ENCODE data around the gene FAU.
"Not testable (repeated sequence)": the region's sequence is repeated elsewhere in the genome, so short reads cannot be mapped to it uniquely, and the experiment has no call there.

The FAU gene

DNA sequence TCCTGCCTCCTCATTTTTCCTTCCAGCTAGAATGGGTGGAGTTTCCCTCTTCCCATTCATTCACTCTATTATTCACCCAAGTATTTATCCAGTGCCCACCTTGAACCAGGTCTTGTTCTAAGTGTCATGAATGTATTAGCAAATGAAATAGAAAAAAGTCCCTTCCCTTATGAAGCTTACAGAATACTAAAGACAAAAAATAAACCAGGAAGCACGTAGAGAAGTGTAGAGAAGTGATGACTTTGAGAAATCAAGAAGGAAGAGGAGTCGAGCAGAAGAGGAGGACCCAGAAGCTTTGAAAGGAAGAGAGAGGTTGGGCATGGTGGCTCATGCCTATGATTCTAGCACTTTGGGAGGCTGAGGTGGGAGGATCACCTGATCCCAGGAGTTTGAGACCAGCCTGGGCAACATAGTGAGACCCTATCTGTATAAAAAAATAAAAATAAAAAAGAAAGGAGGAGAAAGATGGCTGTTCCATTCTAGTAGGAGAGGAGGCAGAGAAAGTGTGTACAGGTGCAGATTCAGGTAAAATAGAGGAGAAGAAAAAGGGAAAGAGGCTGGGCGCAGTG, 29.5 kb upstream of the FAU start:
- DNase-seq (ENCODE audit: low read depth) = no peak
- H3K4me3 ChIP-seq (ENCODE audit: low read depth, low read length) = no peak overlapping the region
- TF ChIP-seq, protein P1, sequence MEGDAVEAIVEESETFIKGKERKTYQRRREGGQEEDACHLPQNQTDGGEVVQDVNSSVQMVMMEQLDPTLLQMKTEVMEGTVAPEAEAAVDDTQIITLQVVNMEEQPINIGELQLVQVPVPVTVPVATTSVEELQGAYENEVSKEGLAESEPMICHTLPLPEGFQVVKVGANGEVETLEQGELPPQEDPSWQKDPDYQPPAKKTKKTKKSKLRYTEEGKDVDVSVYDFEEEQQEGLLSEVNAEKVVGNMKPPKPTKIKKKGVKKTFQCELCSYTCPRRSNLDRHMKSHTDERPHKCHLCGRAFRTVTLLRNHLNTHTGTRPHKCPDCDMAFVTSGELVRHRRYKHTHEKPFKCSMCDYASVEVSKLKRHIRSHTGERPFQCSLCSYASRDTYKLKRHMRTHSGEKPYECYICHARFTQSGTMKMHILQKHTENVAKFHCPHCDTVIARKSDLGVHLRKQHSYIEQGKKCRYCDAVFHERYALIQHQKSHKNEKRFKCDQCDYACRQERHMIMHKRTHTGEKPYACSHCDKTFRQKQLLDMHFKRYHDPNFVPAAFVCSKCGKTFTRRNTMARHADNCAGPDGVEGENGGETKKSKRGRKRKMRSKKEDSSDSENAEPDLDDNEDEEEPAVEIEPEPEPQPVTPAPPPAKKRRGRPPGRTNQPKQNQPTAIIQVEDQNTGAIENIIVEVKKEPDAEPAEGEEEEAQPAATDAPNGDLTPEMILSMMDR (IDR thresholded peaks at IDR 0.05; ENCODE audit: control insufficient read depth, extremely low read depth, insufficient read depth) = no peak

DNA sequence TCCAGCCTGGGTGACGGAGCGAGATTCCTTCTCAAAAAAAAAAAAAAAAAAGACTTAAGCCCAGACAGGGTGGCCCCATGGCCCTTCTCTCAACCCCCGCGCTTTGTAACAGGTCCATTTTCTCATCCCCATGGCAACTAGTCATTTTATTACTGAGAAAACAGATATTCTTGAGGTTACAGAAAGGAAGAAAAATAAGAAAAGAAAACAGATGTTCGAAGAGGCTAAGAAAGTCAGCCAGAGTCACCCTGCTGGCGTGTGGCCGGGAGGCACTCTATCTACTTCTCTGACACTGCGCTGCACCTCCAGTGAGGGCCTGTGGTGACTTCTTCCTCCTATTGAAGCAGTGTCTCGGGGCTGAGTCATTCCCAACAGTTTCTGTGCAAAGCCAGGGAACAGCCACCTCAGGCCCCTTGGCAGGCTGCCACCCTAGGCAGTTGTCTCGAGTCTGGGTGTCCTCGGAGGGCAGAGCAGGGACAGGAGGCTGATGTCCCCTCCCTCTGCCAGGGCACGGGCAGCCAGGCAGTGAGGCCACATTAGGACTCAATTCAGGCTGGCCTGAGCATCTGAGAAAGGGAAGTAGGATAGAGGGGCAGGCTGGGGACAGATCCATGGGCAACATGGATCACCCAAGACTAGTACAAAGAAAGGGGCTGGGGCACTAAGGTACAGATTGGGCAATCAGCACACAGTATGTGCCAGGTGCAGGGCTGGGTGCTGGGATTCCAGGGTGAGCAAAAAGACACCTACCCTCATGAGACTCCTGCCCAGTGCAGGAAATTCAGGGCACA, 28.8 kb upstream of the FAU start:
- TF ChIP-seq, protein P1 (IDR thresholded peaks at IDR 0.05; ENCODE audit: control insufficient read depth, extremely low read depth, insufficient read depth) = no peak
- no peak overlapping the region for H3K4me3 ChIP-seq (ENCODE audit: low read depth, low read length)
- DNase-seq (ENCODE audit: low read depth) = peak; percentile 54

DNA sequence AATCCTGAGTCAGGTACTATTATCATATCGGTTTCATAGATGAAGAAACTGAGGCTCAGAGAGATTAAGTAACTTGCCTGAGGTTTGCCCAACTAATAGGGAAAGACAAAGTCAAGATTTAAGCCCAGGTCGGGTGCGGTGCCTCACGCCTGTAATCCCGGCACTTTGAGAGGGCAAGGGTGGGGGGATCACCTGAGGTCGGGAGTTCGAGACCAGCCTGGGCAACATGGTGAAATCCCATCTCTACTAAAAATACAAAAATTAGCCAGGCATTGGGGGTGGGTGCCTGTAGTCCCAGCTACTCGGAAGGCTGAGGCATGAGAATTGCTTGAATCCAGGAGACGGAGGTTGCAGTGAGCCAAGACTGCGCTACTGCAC, 28.2 kb upstream of the FAU start:
- not testable (repeated sequence) for H3K4me3 ChIP-seq (ENCODE audit: low read depth, low read length)

DNA sequence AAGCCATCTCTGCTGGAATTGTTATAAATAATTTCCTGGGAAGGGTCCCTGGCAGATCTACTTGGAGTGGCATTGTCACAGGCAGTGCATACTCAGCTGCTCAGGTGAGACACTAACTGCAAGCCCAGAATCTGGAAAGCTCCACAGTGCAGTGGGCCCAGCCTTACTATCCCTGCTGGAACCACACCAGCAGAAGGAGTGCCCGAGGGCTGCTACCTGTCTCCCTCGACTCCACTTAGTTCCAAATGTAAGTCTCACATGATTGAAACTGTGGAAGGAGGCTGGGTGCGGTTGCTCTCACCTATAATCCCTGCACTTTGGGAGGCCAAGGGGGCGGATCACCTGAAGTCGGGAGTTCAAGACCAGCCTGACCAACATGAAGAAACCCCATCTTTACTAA, 26.7 kb upstream of the FAU start:
- no peak for DNase-seq (ENCODE audit: low read depth)
- TF ChIP-seq, protein P1 (IDR thresholded peaks at IDR 0.05; ENCODE audit: control insufficient read depth, extremely low read depth, insufficient read depth) = no peak
- H3K4me3 ChIP-seq (ENCODE audit: low read depth, low read length) = no peak overlapping the region

More for the DNA sequence above, 28.2 kb upstream of the FAU start:
- DNase-seq (ENCODE audit: low read depth) = not testable (repeated sequence)

DNA sequence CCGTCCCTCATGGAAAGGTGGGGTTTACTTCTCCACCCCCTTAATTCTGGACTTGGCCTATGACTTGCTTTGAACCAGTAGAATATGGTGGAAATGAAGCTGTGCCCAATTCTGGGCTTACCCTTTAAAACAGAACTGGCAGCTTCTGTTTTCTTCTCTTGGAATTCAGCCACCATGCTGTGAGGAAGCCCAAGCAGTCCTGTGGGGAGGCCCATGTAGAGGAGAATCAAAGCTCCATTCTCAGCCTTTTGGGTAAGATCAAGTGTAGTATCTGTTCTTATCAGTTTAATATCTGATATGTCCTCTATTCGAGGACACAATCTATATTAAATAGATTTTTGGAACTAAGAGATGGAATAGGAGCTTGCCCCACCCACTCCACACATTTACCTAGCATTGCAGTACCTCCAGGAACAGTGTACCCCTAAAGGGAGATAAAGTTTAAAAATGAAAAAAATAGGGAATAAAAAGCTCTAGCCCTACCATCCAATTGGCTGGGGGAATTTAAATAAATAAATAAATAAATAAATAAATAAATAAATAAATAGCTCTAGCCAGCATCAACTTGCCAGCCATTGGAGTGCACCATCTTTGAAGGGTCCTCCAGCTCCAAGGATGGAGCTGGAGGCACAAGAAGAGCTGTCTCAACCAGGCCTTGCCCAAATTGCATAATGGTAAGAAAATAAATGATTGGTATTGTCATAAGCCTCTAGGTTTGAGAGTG, 25.6 kb upstream of the FAU start:
- H3K4me3 ChIP-seq (ENCODE audit: low read depth, low read length) = no peak overlapping the region
- no peak for DNase-seq (ENCODE audit: low read depth)
- TF ChIP-seq, protein P1 (IDR thresholded peaks at IDR 0.05; ENCODE audit: control insufficient read depth, extremely low read depth, insufficient read depth) = no peak

DNA sequence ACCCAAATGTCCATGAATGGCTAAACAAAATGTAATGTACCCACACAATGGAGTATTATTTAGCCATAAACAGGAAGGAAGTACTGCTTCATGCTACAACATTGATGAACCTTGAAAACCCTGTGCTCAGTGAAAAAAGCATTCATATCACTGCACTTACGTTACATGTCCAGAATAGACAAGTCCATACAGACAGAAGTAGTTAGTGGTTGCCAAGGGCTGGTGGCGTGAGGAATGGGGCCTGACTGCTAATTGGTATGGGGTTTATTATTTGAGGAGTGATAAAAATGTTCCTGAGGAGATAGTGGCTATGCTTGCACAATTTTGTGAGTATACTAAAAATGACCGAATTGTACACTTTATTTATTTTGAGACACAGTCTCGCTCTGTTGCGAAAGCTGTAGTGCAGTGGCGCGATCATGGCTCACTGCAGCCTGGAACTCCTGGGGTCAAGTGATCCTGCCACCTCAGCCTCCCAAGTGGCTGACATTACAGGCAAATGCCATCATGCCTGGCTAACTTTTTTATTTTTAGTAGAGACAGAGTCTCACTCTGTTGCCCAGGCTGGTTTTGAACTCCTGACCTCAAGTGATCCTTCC, 20.1 kb upstream of the FAU start:
- no peak overlapping the region for H3K4me3 ChIP-seq (ENCODE audit: low read depth, low read length)
- TF ChIP-seq, protein P1 (IDR thresholded peaks at IDR 0.05; ENCODE audit: control insufficient read depth, extremely low read depth, insufficient read depth) = no peak
- DNase-seq (ENCODE audit: low read depth) = no peak

DNA sequence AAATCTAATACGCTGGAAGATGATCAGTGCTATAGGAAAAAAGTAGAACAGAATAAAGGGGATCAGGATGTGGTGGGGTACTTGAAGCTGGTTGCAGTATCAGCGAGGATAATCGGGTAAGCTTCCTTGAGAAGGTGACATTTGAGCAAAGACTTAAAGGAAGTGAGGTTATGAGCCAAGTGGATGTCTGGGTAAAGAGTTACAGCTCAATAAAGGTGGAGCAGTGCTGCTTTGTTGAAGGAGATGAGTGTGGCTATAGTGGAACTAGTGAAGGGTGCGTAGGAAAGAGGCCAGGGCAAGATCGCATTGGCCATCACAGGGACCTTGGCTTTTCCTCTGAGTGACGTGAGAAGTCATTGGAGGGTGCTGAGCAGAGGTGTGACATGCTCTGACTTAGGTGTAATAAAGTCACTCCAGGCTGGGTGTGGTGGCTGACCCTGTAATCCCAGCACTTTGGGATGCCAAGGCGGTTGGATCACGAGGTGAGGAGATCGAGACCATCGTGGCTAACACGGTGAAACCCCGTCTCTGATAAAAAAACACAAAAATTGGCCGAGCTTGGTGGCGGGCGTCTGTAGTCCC, 14.7 kb upstream of the FAU start:
- TF ChIP-seq, protein P1 (IDR thresholded peaks at IDR 0.05; ENCODE audit: control insufficient read depth, extremely low read depth, insufficient read depth) = no peak
- DNase-seq (ENCODE audit: low read depth) = no peak
- no peak overlapping the region for H3K4me3 ChIP-seq (ENCODE audit: low read depth, low read length)
